Measurements from ENCODE around the gene PAPPA2. TPM values are rescaled to one million over a fixed set of nuclear protein-coding genes. Genes with fewer than 3 reads are reported as not detected.

The PAPPA2 gene
- total and polyA plus RNA-seq, 2 of the 8 experiments (the other 6 are each of a cell fraction or from before 2014, with no cell fraction given), result 0.08 to 0.88 TPM

- Histone ChIP-seq H2BK120ac (replicated peaks; ENCODE audit: low read depth, low read length) (no peak overlapping the region), H4K5ac (ENCODE audit: insufficient read length, low read depth, low read length) (no peak overlapping the region), H3K27me3 (replicated peaks in 1 of 4; ENCODE audit: control insufficient read depth in 3 of 4, extremely low read depth in 1 of 4, insufficient read depth in 3 of 4, low read length in 3 of 4) (no peaks in the 10 kb centered on the region; a peak in 1 of 7 replicates), H3K14ac (ENCODE audit: insufficient read length) (no peak overlapping the region), H4K91ac (replicated peaks; ENCODE audit: insufficient read length, low read length) (no peak overlapping the region), H2BK20ac (ENCODE audit: low read length) (no peak overlapping the region), H3K36me3 (ENCODE audit: control insufficient read depth in 2 of 4, insufficient read depth in 4 of 4, low read length in 3 of 4) (no peaks in the 10 kb centered on the region), H2AK5ac (ENCODE audit: low read depth, low read length) (no peak overlapping the region), H3K56ac (replicated peaks; ENCODE audit: insufficient read length, low read depth, low read length) (no peak overlapping the region), H3K27ac (ENCODE audit: low read depth, low read length) (no peak overlapping the region), H3K9ac (replicated peaks in 1 of 4; ENCODE audit: extremely low read depth in 1 of 4, low read depth in 3 of 4, low read length in 3 of 4) (no peak overlapping the region), H3K23ac (ENCODE audit: insufficient read length) (no peak overlapping the region), H2BK12ac (ENCODE audit: low read depth, low read length) (no peak overlapping the region), H3K4me1 (replicated peaks in 1 of 4; ENCODE audit: control insufficient read depth in 3 of 4, insufficient read depth in 4 of 4, low read length in 3 of 4) (no peaks in the 10 kb centered on the region), H3K4me3 (ENCODE audit: extremely low read depth in 1 of 4, insufficient read depth in 2 of 4, low read depth in 3 of 4, low read length in 4 of 4) (no peak overlapping the region), H3K4ac (replicated peaks; ENCODE audit: insufficient read length, low read depth, low read length) (no peak overlapping the region), H3K79me2 (ENCODE audit: control insufficient read depth in 1 of 2, insufficient read depth in 2 of 2, low read length in 2 of 2) (no peaks in the 10 kb centered on the region), H2BK5ac (ENCODE audit: low read depth, low read length) (no peak overlapping the region), H3K4me2 (ENCODE audit: insufficient read depth in 1 of 2, low read depth in 2 of 2, low read length in 2 of 2) (no peak overlapping the region), H3K9me3 (ENCODE audit: insufficient read depth in 2 of 2, low read depth in 1 of 2, low read length in 1 of 2) (no peaks in the 10 kb centered on the region), H3K23me2 (ENCODE audit: low read depth, low read length) (no peaks in the 10 kb centered on the region), H3K79me1 (ENCODE audit: low read depth, low read length) (no peaks in the 10 kb centered on the region), H2AFZ (ENCODE audit: low read length) (no peak overlapping the region), H4K8ac (ENCODE audit: extremely low read depth, insufficient read depth, low read length) (no peak overlapping the region), H4K20me1 (replicated peaks in 1 of 2; ENCODE audit: control insufficient read depth in 1 of 2, insufficient read depth in 2 of 2, low read length in 2 of 2) (no peaks in the 10 kb centered on the region), H3K18ac (ENCODE audit: extremely low read depth, low read length) (no peak overlapping the region; the same call in 1 of the 2 replicates), H2BK15ac (ENCODE audit: low read length) (no peak overlapping the region)
- ChIA-PET CTCF (ENCODE audit: partially characterized antibody) (interaction anchor here (0.5 to 15.2 kb wide), 7 partner anchors 10 to 1540 kb away, joined by 3 to 279 read pairs (median 4); no protein-coding TSS in a partner anchor), POLR2A (ENCODE audit: partially characterized antibody) (no interaction called here)
- FAIRE-seq, result no peak
- DNase-seq (ENCODE audit: low read depth in 1 of 2, low spot score in 2 of 2), result no peak
- WGBS, 2 experiments (ENCODE audit: extremely low coverage in 1 of 2, insufficient coverage in 1 of 2, insufficient read length in 1 of 2, insufficient replicate concordance in 2 of 2, low coverage in 1 of 2, low lambda C conversion rate in 2 of 2, missing lambda C conversion rate in 1 of 2), result 96% methylated on average over 7 of the region's 7 CpGs; no CpG with 5 or more reads in 1 of the 2 experiments
- TF ChIP-seq EZH2 (IDR thresholded peaks at IDR 0.05; ENCODE audit: low read depth, low read length, severe bottlenecking), result no peak
These were observed 430.8 kb downstream of the PAPPA2 start for GRCh38 chr1:176893625-176894352.
